RWPE2 (cell line): ENCODE measurements around the gene LCN1.

Experiments
- ATAC-seq: fragments of 200-7000 bp; cut with Tn5 transposase; 3 replicates; pipeline ENCODE4 v1.9.1; 2021; ENCODE audit warnings: low read depth
- DNase-seq: peaks from one replicate; pipeline ENCODE4 v3.0.0-alpha.2; 2020; ENCODE audit warnings: low spot score
- H3K27ac ChIP-seq: fragments of 450-650 bp; 2 replicates; pipeline ENCODE4 v1.5.1; 2017; ENCODE audit warnings: mild to moderate bottlenecking; ENCODE audit not compliant: poor library complexity, severe bottlenecking
- H3K27me3 ChIP-seq: fragments of 250-450 bp; sonication (Bioruptor Pico); 2 replicates; pipeline ENCODE4 v1.5.1; 2021; ENCODE audit warnings: mild to moderate bottlenecking, moderate library complexity; ENCODE audit not compliant: insufficient read depth, poor library complexity, severe bottlenecking
- H3K36me3 ChIP-seq: fragments of 250-450 bp; sonication (Bioruptor Pico); 2 replicates; pipeline ENCODE4 v1.5.1; 2020; ENCODE audit warnings: low read depth, mild to moderate bottlenecking, moderate library complexity
- H3K4me1 ChIP-seq: fragments of 250-450 bp; sonication (Bioruptor Pico); 2 replicates; pipeline ENCODE4 v1.5.1; 2021; ENCODE audit warnings: mild to moderate bottlenecking, moderate library complexity; ENCODE audit not compliant: insufficient read depth, poor library complexity, severe bottlenecking
- H3K4me3 ChIP-seq: fragments of 250-450 bp; sonication (Bioruptor Pico); 2 replicates; pipeline ENCODE4 v1.5.1; 2021; ENCODE audit warnings: mild to moderate bottlenecking, moderate library complexity; ENCODE audit not compliant: severe bottlenecking
- H3K9me3 ChIP-seq: fragments of 250-450 bp; sonication (Bioruptor Pico); 2 replicates; pipeline ENCODE4 v1.5.1; 2021; ENCODE audit warnings: mild to moderate bottlenecking, moderate library complexity; ENCODE audit not compliant: severe bottlenecking
- CTCF ChIP-seq: fragments of 450-650 bp; IDR thresholded peaks from one replicate; pipeline ENCODE4 v1.5.1; 2017; ENCODE audit warnings: mild to moderate bottlenecking, moderate library complexity; ENCODE audit not compliant: poor library complexity, severe bottlenecking

Gene LCN1

GRCh38 chr9:135485385-135485784 lies 35.9 kb upstream of the LCN1 start:
- peaks cover 46% of the 10 kb centered on the region for H3K36me3 ChIP-seq
- no peaks in the 10 kb centered on the region for H3K27me3 ChIP-seq
- H3K9me3 ChIP-seq = no peaks in the 10 kb centered on the region
- no peak overlapping the region for H3K4me3 ChIP-seq
- no peak for DNase-seq
- TF ChIP-seq CTCF = no peak
- no peak for ATAC-seq
- H3K27ac ChIP-seq = no peak overlapping the region
- H3K4me1 ChIP-seq = no peaks in the 10 kb centered on the region

- TF ChIP-seq CTCF = no peak
- H3K27me3 ChIP-seq = no peaks in the 10 kb centered on the region
- H3K4me1 ChIP-seq = no peaks in the 10 kb centered on the region
- H3K4me3 ChIP-seq = no peak overlapping the region
- H3K36me3 ChIP-seq = peaks cover 46% of the 10 kb centered on the region
- H3K27ac ChIP-seq = no peak overlapping the region
- DNase-seq = no peak
- no peaks in the 10 kb centered on the region for H3K9me3 ChIP-seq
- ATAC-seq = no peak
Measured at GRCh38 chr9:135485832-135486231, 35.4 kb upstream of the LCN1 start.

GRCh38 chr9:135486267-135487065 lies 34.8 kb upstream of the LCN1 start:
- no peak for ATAC-seq
- no peaks in the 10 kb centered on the region for H3K9me3 ChIP-seq
- H3K4me3 ChIP-seq = no peak overlapping the region
- no peak for TF ChIP-seq CTCF
- no peaks in the 10 kb centered on the region for H3K27me3 ChIP-seq
- H3K27ac ChIP-seq = no peak overlapping the region
- no peak for DNase-seq
- H3K36me3 ChIP-seq = peaks cover 46% of the 10 kb centered on the region
- H3K4me1 ChIP-seq = no peaks in the 10 kb centered on the region

- TF ChIP-seq CTCF = no peak
- H3K27me3 ChIP-seq = no peaks in the 10 kb centered on the region
- DNase-seq = no peak
- no peaks in the 10 kb centered on the region for H3K4me1 ChIP-seq
- no peak overlapping the region for H3K4me3 ChIP-seq
- no peaks in the 10 kb centered on the region for H3K9me3 ChIP-seq
- peaks cover 44% of the 10 kb centered on the region for H3K36me3 ChIP-seq
- H3K27ac ChIP-seq = no peak overlapping the region
- no peak for ATAC-seq
Measured at GRCh38 chr9:135487281-135488012, 33.8 kb upstream of the LCN1 start.

GRCh38 chr9:135488013-135488330 lies 33.3 kb upstream of the LCN1 start:
- no peak for TF ChIP-seq CTCF
- ATAC-seq = no peak

More at GRCh38 chr9:135488013-135488330, 33.3 kb upstream of the LCN1 start:
- Histone ChIP-seq H3K4me3 (no peak overlapping the region), H3K36me3 (peaks cover 42% of the 10 kb centered on the region), H3K9me3 (no peaks in the 10 kb centered on the region), H3K27me3 (no peaks in the 10 kb centered on the region), H3K4me1 (no peaks in the 10 kb centered on the region), H3K27ac (no peak overlapping the region)
- no peak for DNase-seq
